Right kidney (tissue), 1 donor: ENCODE data around the gene EVPL.
"Not testable (repeated sequence)": the region's sequence is repeated elsewhere in the genome, so short reads cannot be mapped to it uniquely, and the experiment has no call there.

Experiments used
- DNase-seq: peaks from one replicate; pipeline ENCODE4 v3.0.0-alpha.2; 2016

EVPL gene

DNA sequence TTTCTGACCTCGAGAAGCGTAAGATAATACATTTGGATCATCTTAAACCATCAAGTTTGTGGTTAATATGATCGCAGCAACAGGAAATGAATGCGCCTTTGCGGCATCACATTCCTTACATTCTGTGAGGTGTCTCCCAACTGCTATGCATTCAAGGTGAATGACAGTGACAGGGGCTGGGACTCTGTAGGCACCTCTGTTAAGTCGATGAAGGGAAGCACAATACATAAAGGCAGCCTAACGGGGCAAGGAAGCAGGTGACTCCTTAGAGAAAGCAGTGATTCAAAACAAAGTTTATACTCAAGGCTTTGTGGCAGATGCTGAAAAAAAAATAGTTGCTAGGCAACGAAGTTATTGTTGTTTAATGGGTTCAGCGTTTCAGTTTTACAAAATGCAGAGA lies 21.6 kb upstream of the EVPL start:
- no peak for DNase-seq

DNA sequence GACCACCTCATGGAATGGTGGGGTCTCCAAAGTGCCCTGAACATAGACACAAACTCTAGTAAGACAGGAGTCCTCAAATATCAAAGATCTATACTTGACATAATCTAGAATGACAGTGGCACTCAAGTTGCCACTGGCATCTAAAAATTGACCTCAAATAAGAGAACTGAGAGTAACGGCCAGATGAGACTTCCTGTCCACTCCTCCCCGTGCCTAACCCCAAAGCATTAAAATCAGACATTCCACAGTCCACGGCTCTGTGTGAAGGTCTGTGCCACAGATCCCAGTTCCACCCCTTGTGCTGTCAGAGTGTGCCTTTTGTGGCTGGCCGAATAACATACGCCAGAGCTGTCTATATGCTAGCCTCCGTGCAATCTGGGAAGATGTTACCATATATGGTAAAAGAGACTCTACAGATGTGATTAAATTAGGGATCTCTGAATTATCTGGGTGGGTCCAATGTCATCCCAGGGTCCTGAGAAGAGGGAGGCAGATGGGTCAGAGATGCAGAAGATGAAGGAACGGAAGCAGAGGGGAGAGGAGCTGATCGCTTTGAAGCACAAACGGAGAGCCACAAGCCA lies 21.0 kb upstream of the EVPL start:
- no peak for DNase-seq

DNA sequence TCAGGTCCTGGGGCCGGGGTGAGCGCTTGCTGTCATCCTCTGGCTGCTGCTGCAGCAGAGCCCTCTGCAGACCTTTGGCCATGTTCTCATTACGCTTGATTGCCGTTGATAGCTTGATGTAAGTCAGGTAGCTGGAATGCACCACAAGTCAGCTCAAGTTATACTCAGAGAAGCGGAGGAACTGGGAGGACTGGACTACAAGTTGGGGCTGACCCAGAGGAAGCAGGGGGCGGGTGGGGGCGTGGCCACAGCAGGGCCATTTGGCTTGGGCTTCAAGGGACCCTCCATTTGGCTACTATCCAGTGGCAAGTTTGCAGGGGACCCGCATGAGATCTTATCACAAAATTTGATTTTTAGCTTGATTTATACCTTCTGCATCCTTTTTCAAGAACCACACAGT lies 19.0 kb upstream of the EVPL start:
- no peak for DNase-seq

DNA sequence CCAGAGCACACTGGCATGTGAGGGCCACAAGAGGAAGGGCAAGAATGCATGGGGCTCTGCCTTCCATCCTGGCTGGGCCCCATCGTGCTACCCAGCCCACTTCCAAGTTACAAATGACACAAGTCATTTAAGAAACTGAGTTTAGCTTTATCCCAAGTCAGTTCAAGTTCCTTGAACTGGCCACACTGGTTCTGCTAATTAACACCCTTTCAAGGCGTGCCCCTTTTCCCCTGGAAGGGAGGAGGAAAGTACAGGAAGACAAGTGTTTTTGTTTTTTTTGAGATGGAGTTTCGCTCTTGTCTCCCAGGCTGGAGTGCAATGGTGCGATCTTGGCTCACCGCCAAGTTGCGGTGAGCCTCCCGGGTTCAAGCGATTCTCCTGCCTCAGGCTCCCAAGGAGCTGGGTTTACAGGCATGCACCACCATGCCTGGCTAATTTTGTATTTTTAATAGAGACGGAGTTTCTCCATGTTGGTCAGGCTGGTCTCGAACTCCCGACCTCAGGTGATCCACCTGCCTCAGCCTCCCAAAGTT lies 17.4 kb upstream of the EVPL start:
- not testable (repeated sequence) for DNase-seq

DNA sequence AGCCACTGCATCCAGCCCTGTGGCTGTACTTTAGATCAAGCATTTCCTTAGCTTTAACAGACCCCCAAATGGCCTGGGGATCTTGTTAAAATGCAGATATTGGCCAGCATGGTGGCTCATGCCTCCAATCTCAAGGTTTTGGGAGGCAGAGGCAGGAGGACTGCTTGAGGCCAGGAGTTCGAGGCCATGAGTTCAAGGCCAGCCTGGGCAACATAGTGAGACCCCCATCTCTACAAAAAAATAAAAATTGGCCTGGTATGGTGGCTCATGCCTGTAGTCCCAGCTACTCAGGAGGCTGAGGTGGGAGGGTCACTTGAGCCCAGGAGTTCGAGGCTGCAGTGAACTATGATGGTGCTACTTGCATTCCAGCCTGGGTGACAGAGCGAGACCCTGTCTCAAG lies 15.8 kb upstream of the EVPL start:
- DNase-seq, result not testable (repeated sequence)

DNA sequence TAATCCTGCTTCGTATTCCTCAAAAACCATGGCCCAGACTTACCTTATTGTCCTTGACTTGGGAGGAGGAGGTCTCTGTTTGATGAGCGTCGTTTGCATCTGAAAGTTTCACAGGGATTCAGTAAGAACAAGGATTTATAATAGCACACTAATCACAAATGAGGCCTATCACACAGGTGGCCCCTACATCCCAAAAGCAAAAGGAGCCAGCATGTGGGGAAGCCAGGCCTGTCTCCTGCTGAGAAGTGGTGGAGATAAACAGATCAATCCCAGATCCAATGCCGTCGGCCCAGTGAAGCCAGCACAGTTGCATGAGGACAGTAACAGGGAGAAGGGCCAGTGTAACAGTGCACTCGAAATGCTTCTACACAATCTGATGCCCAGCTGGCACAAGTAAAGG lies 13.3 kb upstream of the EVPL start:
- DNase-seq, result no peak

GRCh38 chr17:76039121-76039520 lies 12.0 kb upstream of the EVPL start:
- DNase-seq, result no peak

GRCh38 chr17:76038050-76038449 lies 10.9 kb upstream of the EVPL start:
- DNase-seq, result no peak

DNA sequence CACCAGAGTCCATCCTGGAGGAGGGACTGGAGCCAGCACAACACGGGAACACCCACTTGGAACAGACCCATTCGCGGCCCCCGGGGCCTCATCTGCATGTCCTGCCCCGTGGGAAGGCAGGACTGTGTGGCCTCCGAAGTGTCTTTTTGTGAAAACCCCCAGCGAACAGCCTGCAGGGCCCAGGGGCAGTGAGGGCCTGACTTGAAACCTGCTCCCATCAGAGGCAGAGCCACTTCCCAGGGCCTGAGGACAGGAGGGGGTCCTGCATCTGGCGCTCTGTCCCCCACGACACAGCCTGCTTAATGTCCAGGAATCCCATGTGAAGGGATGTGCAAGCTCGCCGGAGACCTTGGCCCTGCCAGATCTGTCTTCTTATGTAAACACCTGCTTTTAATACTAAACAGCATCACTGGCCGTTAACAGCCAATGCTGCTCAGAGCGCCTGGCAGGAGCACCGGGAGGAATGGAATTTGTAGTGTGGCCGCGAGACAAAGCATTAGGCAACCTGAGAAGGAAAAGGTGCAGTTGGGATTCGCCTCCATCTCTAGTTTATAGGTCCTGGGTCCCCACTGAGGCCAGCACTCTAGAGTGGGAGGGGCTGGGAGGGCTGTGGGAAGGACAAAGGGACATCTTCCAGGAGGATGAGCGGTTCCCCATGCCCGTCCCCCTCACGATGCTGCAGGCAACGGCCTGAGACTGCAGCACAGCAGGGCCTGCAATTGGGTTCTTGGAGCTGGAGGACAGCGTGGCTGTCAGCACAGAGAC lies 9.6 kb upstream of the EVPL start:
- DNase-seq, result no peak

- no peak for DNase-seq
Measured at GRCh38 chr17:76034428-76035350, 7.6 kb upstream of the EVPL start.

GRCh38 chr17:76033139-76033538 lies 6.0 kb upstream of the EVPL start:
- DNase-seq, result no peak

- DNase-seq, result no peak
Measured at GRCh38 chr17:76032780-76033108, 5.6 kb upstream of the EVPL start.

GRCh38 chr17:76032073-76032779 lies 5.1 kb upstream of the EVPL start:
- DNase-seq, result no peak

GRCh38 chr17:76026714-76027158 lies 370 bp downstream of the EVPL start:
- no peak for DNase-seq

DNA sequence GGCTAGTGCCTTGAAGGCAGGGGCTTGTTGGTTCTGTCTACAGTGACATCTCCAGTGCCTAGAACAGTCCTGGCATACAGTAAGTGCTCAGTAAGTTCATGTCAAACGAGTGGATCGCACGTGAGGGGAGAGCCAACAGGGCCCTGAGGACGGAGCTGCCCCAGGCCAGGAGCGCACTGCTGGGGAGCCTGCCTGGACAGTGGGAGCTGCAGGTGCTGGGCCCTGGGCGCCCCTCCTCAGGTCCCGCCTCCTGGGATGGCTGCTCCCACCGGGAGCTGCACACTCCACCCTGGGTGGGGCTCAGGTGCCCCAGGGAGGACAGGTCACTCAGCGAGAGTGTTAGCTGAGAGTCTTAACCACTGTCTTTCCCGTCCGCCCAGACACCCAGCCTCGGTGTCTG lies 1.8 kb downstream of the EVPL start:
- DNase-seq, result no peak

- no peak for DNase-seq
Measured at GRCh38 chr17:76024353-76024752, 2.8 kb downstream of the EVPL start.

- no peak for DNase-seq
Measured at GRCh38 chr17:76023900-76024237, 3.2 kb downstream of the EVPL start.

- no peak for DNase-seq
Measured at GRCh38 chr17:76022973-76023899, 3.9 kb downstream of the EVPL start.

DNA sequence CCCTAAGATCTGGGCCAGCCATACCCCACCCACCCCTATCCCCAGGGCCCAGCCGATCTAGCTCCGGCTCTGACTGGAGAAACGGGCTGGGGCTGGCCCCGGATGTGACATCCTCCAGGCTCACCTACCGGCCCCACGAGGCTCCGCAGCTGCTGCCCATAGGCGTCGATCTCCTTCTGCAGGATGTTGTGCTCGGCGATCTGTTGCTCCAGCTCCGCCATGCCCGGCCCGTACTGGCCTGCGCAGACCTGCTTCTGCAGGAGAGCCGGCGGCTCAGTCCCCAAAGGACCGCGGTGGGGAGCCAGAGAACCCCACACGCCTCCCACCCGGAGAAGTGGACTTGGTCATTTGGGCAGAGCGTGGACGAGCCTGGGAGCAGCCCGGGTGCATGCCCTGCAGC lies 4.8 kb downstream of the EVPL start:
- no peak for DNase-seq

GRCh38 chr17:76019833-76020467 lies 7.2 kb downstream of the EVPL start:
- no peak for DNase-seq

DNA sequence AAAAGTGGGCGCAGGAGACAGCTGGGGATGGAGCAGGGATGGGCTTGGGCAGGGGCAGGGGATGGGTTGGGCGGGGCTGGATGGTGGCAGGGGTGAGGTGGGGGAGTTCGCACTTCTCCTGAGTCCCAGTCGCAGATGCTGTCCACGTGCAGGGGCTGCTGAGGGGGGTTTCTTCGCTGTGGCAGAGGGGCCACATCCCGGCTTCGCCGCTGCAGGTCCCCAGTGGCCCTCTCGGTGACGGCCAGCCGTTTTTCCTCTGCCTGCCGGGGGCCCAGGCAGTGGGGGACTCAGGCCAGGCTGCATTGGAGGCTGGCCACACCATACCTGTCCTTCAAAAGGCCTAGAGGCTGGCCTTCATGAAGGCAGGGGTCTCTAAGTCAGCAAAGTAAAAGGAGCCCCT lies 8.3 kb downstream of the EVPL start:
- no peak for DNase-seq
